HepG2 (cell line): ENCODE results near the gene RAB3C.

ENCODE experiments used
- CEBPZ ChIP-seq: IDR thresholded peaks from 2 replicates; pipeline ENCODE4 v1.6.1; 2012; ENCODE audit warnings: low read length, improper control_type of control experiment
- MED13 ChIP-seq: sonication (generic); formaldehyde crosslinking; IDR thresholded peaks from 2 replicates; pipeline ENCODE4 v1.5.0; 2020; ENCODE audit warnings: missing genetic modification reagents
- NFRKB ChIP-seq: fragments of 450-650 bp; IDR thresholded peaks from 2 replicates; pipeline ENCODE4 v1.6.1; 2017
- NR3C1 ChIP-seq: sonication (generic); formaldehyde crosslinking; IDR thresholded peaks from 2 replicates; pipeline ENCODE4 v1.4.0; 2020; ENCODE audit warnings: missing genetic modification reagents

- TF ChIP-seq CEBPZ (no peak), MED13 (CRISPR knock-in tag) (no peak), NR3C1 (CRISPR knock-in tag) (no peak), NFRKB (no peak)
These were observed 121.2 kb downstream of the RAB3C start for GRCh38 chr5:58703925-58704555.
